Fibroblast of mammary gland (primary cell): ENCODE data around the gene MTPN.

Experiments
- DNase-seq: peaks from one replicate; pipeline ENCODE4 v3.0.0-alpha.2; 2010; ENCODE audit warnings: low read depth
- H3K4me3 ChIP-seq: 2 replicates; pipeline ENCODE4 v1.5.1; 2011; ENCODE audit warnings: low read depth, mild to moderate bottlenecking, low read length, moderate library complexity; ENCODE audit not compliant: control insufficient read depth
- CTCF ChIP-seq: conservative IDR thresholded peaks from 2 replicates; pipeline ENCODE4 v1.5.1; 2011; ENCODE audit warnings: low read depth, low read length, inconsistent platforms; ENCODE audit not compliant: control insufficient read depth, insufficient read depth

Gene MTPN

DNA sequence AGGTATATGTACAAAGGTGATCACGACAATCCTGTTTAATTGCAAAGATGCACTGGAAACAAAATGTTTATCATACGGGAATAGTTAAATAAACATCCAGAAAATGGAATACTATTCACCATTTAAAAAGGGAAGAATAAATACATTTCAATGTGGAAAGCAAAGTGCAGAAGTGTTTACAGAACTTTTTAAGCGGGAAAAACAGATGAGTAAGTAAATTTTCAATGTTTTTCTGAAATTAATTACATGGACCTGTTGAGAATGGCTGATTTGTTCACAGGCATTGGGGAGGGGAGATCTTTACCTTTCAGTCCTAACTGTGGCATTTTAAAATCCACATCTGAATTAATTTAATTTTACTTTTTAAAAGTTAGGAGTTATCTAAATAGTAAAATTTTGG lies 7.1 kb downstream of the MTPN start:
- no peak for TF ChIP-seq CTCF

GRCh38 chr7:135966341-135967043 lies 10.7 kb downstream of the MTPN start:
- no peak for DNase-seq
- no peak overlapping the region for H3K4me3 ChIP-seq
- TF ChIP-seq CTCF = no peak

More for the DNA sequence above, 7.1 kb downstream of the MTPN start:
- H3K4me3 ChIP-seq = no peak overlapping the region
- DNase-seq = no peak

- no peak overlapping the region for H3K4me3 ChIP-seq
- TF ChIP-seq CTCF = no peak
- DNase-seq = no peak
Observed at GRCh38 chr7:135965602-135966001, 11.6 kb downstream of the MTPN start.

GRCh38 chr7:135964791-135965190 lies 12.4 kb downstream of the MTPN start:
- DNase-seq = peak; percentile 41
- no peak overlapping the region for H3K4me3 ChIP-seq
- TF ChIP-seq CTCF = no peak

DNA sequence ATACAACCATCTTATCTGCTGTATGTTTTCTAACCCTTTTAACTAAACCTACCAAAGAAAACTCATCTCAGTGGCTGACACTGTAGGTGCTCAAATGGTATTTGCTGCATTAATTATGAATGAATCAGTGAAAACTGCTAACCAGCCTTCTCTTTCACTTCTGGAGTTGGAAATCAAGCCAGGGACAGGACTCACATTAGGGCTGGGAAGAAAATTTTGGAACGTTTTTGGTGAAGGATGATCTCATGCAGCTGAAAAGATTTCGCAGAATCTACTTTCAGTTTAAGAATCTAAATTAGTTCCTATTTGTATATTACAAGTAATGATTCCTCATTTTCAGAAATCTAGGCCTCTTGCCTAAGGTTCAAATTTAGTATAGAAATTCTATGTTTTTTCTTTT lies 12.9 kb downstream of the MTPN start:
- peak; percentile 44 for DNase-seq
- no peak overlapping the region for H3K4me3 ChIP-seq
- TF ChIP-seq CTCF = no peak

DNA sequence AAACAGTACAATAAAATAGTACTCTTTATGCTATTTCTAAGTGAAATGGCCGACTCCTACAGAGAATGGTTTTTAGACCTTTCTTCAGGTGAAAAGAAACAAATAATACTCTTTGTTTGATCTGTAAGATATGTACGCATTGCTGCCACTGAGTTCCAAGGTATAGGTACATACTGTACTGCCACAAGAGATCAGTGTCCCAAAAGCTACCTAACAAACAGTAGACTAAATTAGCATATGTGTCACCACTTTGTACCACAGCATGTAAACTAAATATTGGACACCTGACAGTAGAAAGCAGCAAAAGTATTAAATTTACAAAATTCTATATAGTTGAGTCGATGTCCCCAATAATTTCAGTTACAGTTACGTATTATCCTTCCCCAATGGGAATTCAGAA lies 14.4 kb downstream of the MTPN start:
- TF ChIP-seq CTCF = no peak
- no peak for DNase-seq
- no peak overlapping the region for H3K4me3 ChIP-seq

GRCh38 chr7:135960709-135961451 lies 16.3 kb downstream of the MTPN start:
- H3K4me3 ChIP-seq = no peak overlapping the region
- no peak for DNase-seq
- no peak for TF ChIP-seq CTCF
